Neural progenitor cell (in vitro differentiated cells): ENCODE data around the gene RAB6B. TPM values are rescaled to one million over a fixed set of nuclear protein-coding genes. Genes with fewer than 3 reads are reported as not detected.

Experiments used
- DNase-seq: peaks from one replicate; pipeline ENCODE4 v3.0.0-alpha.2; 2016; ENCODE audit warnings: low spot score
- H2AFZ ChIP-seq: fragments of 200-600 bp; sonication (generic); replicated peaks from 2 replicates; pipeline ENCODE4 v1.6.1; 2016; ENCODE audit warnings: antibody characterized with exemption
- H3F3A ChIP-seq: fragments of 200-600 bp; sonication (generic); 2 replicates; pipeline ENCODE4 v1.6.1; 2016; ENCODE audit warnings: antibody characterized with exemption, low read depth
- H3K27ac ChIP-seq: fragments of 200-600 bp; sonication (generic); 2 replicates; pipeline ENCODE4 v1.5.1; 2016; ENCODE audit warnings: mild to moderate bottlenecking
- H3K27me3 ChIP-seq: fragments of 200-600 bp; sonication (generic); 2 replicates; pipeline ENCODE4 v1.6.1; 2016; ENCODE audit warnings: mild to moderate bottlenecking, moderate library complexity
- H3K36me3 ChIP-seq: fragments of 200-600 bp; sonication (generic); 2 replicates; pipeline ENCODE4 v1.5.1; 2016
- H3K4me1 ChIP-seq: fragments of 200-600 bp; sonication (generic); 2 replicates; pipeline ENCODE4 v1.6.1; 2016; ENCODE audit warnings: mixed run types
- H3K4me2 ChIP-seq: fragments of 200-600 bp; sonication (generic); 2 replicates; pipeline ENCODE4 v1.6.1; 2016
- H3K4me3 ChIP-seq: fragments of 200-600 bp; sonication (generic); 2 replicates; pipeline ENCODE4 v1.5.1; 2016
- H3K79me2 ChIP-seq: fragments of 200-600 bp; sonication (generic); 2 replicates; pipeline ENCODE4 v1.6.1; 2016; ENCODE audit warnings: low read depth
- H3K9ac ChIP-seq: fragments of 200-600 bp; sonication (generic); 2 replicates; pipeline ENCODE4 v1.6.1; 2016
- H3K9me3 ChIP-seq: fragments of 200-600 bp; sonication (generic); 2 replicates; pipeline ENCODE4 v1.5.1; 2016; ENCODE audit warnings: low read depth
- H4K20me1 ChIP-seq: fragments of 200-600 bp; sonication (generic); 2 replicates; pipeline ENCODE4 v1.6.1; 2016; ENCODE audit warnings: low read depth
- H3K27ac Mint-ChIP-seq: 3 replicates; pipeline ENCODE4 v1.8.0; 2021; ENCODE audit warnings: mixed read lengths
- H3K27me3 Mint-ChIP-seq: 2 replicates; pipeline ENCODE4 v1.8.0; 2022; ENCODE audit warnings: low read depth, mild to moderate bottlenecking, inconsistent platforms, moderate library complexity, mixed read lengths; ENCODE audit not compliant: insufficient read depth
- H3K36me3 Mint-ChIP-seq: 3 replicates; pipeline ENCODE4 v1.8.0; 2021; ENCODE audit warnings: mixed read lengths
- H3K4me1 Mint-ChIP-seq: 3 replicates; pipeline ENCODE4 v1.8.0; 2021; ENCODE audit warnings: mixed read lengths
- H3K4me3 Mint-ChIP-seq: 3 replicates; pipeline ENCODE4 v1.8.0; 2021; ENCODE audit warnings: mild to moderate bottlenecking, moderate library complexity, mixed read lengths
- H3K9me3 Mint-ChIP-seq: 3 replicates; pipeline ENCODE4 v1.8.0; 2020; ENCODE audit warnings: mixed read lengths
- EZH2 ChIP-seq: fragments of 200-600 bp; sonication (generic); IDR thresholded peaks from 2 replicates; pipeline ENCODE4 v1.6.1; 2017; ENCODE audit warnings: antibody characterized with exemption, mild to moderate bottlenecking, moderate library complexity
- EZH2phosphoT487 ChIP-seq: fragments of 200-600 bp; sonication (generic); IDR thresholded peaks from 2 replicates; pipeline ENCODE4 v1.6.1; 2017; ENCODE audit warnings: antibody characterized with exemption
- total RNA-seq: library from RNA; depleted of rRNA; stranded (reverse); fragments of >200 nt; gene quantifications from 2 replicates; pipeline ENCODE4 v1.2.3, GENCODE V29; 2015; ENCODE audit warnings: low replicate concordance
- TF ChIP-seq, protein P1 (sequence below): fragments of 200-600 bp; sonication (generic); IDR thresholded peaks from 2 replicates; pipeline ENCODE4 v1.5.1; 2017; ENCODE audit warnings: antibody characterized with exemption, mild to moderate bottlenecking

Gene RAB6B
- total RNA-seq, 1 donor from 2014 or later, result 7.7 TPM

DNA sequence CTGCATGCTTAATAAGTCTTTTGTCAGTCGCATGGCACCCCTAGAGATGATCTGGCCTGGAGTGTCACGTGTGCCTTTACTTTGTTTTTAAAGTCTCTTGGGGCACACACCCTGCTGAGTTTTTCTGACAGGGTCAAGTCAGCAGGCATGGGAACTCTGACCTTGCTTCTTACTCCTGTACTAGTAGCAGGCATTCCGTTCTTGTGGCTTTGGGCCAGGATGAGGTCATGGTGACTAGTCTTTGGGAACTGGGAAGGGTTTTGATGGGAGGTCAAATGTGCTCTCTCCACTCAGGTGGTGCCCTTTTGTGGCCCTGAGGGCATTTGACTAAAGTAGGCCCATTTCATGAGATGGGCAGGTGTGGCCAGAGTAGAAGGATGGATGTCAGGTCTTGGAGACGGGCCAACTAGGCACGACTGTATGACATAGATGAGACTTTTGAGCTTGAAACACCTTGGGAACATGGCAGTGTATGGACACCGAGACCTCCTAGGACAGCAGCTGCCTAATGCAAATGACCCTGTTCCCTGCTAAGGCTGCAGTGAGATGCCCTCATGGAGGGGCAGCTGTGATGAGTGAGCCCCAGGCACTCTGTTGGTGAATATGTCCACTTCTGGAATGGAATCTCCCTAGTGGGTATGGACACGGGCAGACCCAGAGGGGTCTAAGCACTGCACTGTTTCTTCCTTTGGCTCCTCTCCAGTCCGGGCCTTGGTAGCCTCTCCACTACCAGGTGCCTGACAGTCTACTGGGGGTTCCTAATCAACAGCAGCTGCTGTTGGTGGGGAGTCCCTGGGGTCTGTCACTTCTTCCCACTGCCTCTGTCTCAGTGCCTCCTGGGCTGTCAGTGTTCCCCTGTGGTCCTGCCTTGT, 73.7 kb downstream of the RAB6B start:
- Histone ChIP-seq H3F3A (peaks cover 7% of the 10 kb centered on the region), H3K9me3 (no peaks in the 10 kb centered on the region), H3K27me3 (no peaks in the 10 kb centered on the region), H3K4me3 (no peak overlapping the region), H2AFZ (no peak overlapping the region), H3K79me2 (no peaks in the 10 kb centered on the region), H3K4me2 (no peak overlapping the region), H3K4me1 (no peaks in the 10 kb centered on the region), H3K27ac (no peak overlapping the region), H3K9ac (no peak overlapping the region), H3K36me3 (peaks cover 7% of the 10 kb centered on the region), H4K20me1 (peaks cover 12% of the 10 kb centered on the region)
- DNase-seq, result peak; percentile 16
- Mint-ChIP-seq H3K9me3 (no peaks in the 10 kb centered on the region), H3K4me1 (peaks cover 16% of the 10 kb centered on the region), H3K27me3 (no peaks in the 10 kb centered on the region), H3K36me3 (peaks cover 46% of the 10 kb centered on the region), H3K27ac (peak overlapping the region; percentile 83), H3K4me3 (peak overlapping the region; percentile 16)
- TF ChIP-seq EZH2phosphoT487, result no peak
- TF ChIP-seq, protein P1, sequence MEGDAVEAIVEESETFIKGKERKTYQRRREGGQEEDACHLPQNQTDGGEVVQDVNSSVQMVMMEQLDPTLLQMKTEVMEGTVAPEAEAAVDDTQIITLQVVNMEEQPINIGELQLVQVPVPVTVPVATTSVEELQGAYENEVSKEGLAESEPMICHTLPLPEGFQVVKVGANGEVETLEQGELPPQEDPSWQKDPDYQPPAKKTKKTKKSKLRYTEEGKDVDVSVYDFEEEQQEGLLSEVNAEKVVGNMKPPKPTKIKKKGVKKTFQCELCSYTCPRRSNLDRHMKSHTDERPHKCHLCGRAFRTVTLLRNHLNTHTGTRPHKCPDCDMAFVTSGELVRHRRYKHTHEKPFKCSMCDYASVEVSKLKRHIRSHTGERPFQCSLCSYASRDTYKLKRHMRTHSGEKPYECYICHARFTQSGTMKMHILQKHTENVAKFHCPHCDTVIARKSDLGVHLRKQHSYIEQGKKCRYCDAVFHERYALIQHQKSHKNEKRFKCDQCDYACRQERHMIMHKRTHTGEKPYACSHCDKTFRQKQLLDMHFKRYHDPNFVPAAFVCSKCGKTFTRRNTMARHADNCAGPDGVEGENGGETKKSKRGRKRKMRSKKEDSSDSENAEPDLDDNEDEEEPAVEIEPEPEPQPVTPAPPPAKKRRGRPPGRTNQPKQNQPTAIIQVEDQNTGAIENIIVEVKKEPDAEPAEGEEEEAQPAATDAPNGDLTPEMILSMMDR, result peak; percentile 34
- TF ChIP-seq EZH2, result no peak

DNA sequence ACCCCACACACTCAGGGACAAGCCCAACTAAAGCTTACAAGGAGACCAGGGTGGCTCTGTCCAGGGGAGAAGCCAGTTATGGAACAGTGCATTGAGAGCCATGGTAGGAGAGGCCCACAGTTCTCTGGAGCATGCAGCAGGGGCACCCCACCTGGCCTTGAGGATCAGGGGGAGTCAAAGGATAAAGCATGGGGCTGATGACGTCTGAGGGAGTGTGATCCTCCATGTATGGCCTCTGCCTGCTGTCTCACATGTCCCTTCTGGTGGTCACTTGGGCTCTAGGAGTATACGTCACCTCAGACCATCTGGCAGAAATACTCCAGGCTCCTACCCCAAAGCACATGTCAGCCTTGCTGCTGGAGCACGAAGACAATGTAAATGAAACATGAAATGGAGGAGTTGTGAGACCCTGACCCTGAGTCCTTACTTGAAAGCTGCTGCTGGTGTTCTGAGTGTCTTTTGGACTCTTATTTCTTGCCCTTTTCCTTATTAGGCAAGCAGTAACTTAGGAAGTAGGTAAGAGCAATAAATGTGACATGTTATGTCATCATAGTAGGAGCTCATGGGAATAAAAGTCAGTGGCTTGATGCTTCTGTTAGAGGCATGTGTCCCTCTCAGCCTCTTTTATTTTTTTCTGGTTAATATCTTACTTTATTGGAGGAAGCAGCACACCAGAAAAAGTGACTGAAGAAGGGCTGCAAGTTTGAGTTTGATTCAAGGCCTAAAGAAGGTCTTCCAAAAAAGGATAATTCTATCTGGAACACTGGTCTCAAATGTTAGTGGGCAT, 74.6 kb downstream of the RAB6B start:
- Histone ChIP-seq H3F3A (peaks cover 7% of the 10 kb centered on the region), H3K4me3 (no peak overlapping the region), H3K27me3 (no peaks in the 10 kb centered on the region), H3K36me3 (peaks cover 10% of the 10 kb centered on the region), H2AFZ (no peak overlapping the region), H4K20me1 (peaks cover 12% of the 10 kb centered on the region), H3K4me1 (no peaks in the 10 kb centered on the region), H3K9me3 (no peaks in the 10 kb centered on the region), H3K9ac (no peak overlapping the region), H3K4me2 (no peak overlapping the region), H3K27ac (no peak overlapping the region), H3K79me2 (no peaks in the 10 kb centered on the region)
- H3K36me3 Mint-ChIP-seq, result peaks cover 42% of the 10 kb centered on the region
- no peak for TF ChIP-seq EZH2
- TF ChIP-seq, protein P1, result no peak
- no peak for TF ChIP-seq EZH2phosphoT487
- no peak for DNase-seq
- no peaks in the 10 kb centered on the region for H3K9me3 Mint-ChIP-seq
- H3K4me3 Mint-ChIP-seq, result no peak overlapping the region
- H3K27me3 Mint-ChIP-seq, result no peaks in the 10 kb centered on the region
- H3K27ac Mint-ChIP-seq, result no peak overlapping the region
- peaks cover 16% of the 10 kb centered on the region for H3K4me1 Mint-ChIP-seq

DNA sequence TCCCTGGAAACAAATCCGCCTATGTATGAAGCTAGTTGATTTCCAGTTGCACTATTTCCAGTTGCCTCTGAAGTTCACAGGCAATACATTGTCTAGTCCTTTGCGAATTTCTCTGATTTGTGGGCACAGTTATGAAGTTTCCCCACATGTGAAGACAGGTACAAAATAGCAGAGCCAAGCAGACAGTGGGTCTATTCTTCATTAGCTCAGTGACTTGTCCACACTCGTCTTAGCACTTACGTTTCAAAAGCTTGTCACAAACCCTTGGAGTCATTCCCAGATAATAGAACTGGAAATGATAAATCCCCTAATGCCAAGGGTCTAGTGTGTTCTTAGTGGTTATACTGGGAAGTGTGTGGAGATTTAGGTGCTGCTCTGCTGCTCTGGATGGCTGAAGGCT, 75.6 kb downstream of the RAB6B start:
- peaks cover 10% of the 10 kb centered on the region for H3K36me3 ChIP-seq
- H3K27ac ChIP-seq, result no peak overlapping the region
- no peak overlapping the region for H3K4me3 ChIP-seq
- no peaks in the 10 kb centered on the region for H3K27me3 ChIP-seq
- no peak overlapping the region for H3K9ac ChIP-seq
- TF ChIP-seq EZH2 (no peak), EZH2phosphoT487 (no peak)
- TF ChIP-seq, protein P1, result no peak
- Mint-ChIP-seq H3K27ac (no peak overlapping the region), H3K4me1 (peaks cover 16% of the 10 kb centered on the region), H3K27me3 (no peaks in the 10 kb centered on the region), H3K36me3 (peaks cover 38% of the 10 kb centered on the region), H3K9me3 (no peaks in the 10 kb centered on the region), H3K4me3 (no peak overlapping the region)
- H3K79me2 ChIP-seq, result no peaks in the 10 kb centered on the region
- H3F3A ChIP-seq, result peaks cover 7% of the 10 kb centered on the region
- H3K4me2 ChIP-seq, result no peak overlapping the region
- no peaks in the 10 kb centered on the region for H3K9me3 ChIP-seq
- H4K20me1 ChIP-seq, result peaks cover 12% of the 10 kb centered on the region
- no peak overlapping the region for H2AFZ ChIP-seq
- no peak for DNase-seq
- H3K4me1 ChIP-seq, result no peaks in the 10 kb centered on the region
